ES-I3 (cell line): ENCODE measurements around the gene ZNF184.
"Not testable (repeated sequence)": the region's sequence is repeated elsewhere in the genome, so short reads cannot be mapped to it uniquely, and the experiment has no call there.

Source experiments
- H3K36me3 ChIP-seq: 2 replicates; pipeline ENCODE4 v1.6.1; 2013; ENCODE audit warnings: mild to moderate bottlenecking, low read length, control low read depth, moderate library complexity; ENCODE audit not compliant: insufficient read depth
- H3K4me1 ChIP-seq: 2 replicates; pipeline ENCODE4 v1.6.1; 2013; ENCODE audit warnings: mild to moderate bottlenecking, control low read depth, low read length; ENCODE audit not compliant: insufficient read depth
- H3K9ac ChIP-seq: 2 replicates; pipeline ENCODE4 v1.6.1; 2013; ENCODE audit warnings: low read depth, mild to moderate bottlenecking, low read length, moderate library complexity
- H3K9me3 ChIP-seq: 2 replicates; pipeline ENCODE4 v1.6.1; 2013; ENCODE audit warnings: mild to moderate bottlenecking, low read length, moderate library complexity; ENCODE audit not compliant: control insufficient read depth, insufficient read depth

Gene ZNF184

GRCh38 chr6:27471365-27472115, 1.4 kb downstream of the ZNF184 start:
- Histone ChIP-seq H3K9me3 (no peaks in the 10 kb centered on the region), H3K36me3 (no peaks in the 10 kb centered on the region), H3K9ac (peak overlapping the region; percentile 86; the same call in 1 of the 2 replicates), H3K4me1 (peaks cover 7% of the 10 kb centered on the region; the same call in 1 of the 2 replicates)

- no peaks in the 10 kb centered on the region; the same call in 1 of the 2 replicates for H3K9me3 ChIP-seq
- no peak overlapping the region for H3K9ac ChIP-seq
- H3K4me1 ChIP-seq = peaks cover 7% of the 10 kb centered on the region; the same call in 1 of the 2 replicates
- no peaks in the 10 kb centered on the region for H3K36me3 ChIP-seq
These were observed 2.9 kb downstream of the ZNF184 start for GRCh38 chr6:27470023-27470422.

GRCh38 chr6:27468334-27468733, 4.6 kb downstream of the ZNF184 start:
- Histone ChIP-seq H3K9me3 (no peaks in the 10 kb centered on the region; the same call in 1 of the 2 replicates), H3K36me3 (no peaks in the 10 kb centered on the region), H3K9ac (no peak overlapping the region), H3K4me1 (peaks cover 7% of the 10 kb centered on the region; the same call in 1 of the 2 replicates)

DNA sequence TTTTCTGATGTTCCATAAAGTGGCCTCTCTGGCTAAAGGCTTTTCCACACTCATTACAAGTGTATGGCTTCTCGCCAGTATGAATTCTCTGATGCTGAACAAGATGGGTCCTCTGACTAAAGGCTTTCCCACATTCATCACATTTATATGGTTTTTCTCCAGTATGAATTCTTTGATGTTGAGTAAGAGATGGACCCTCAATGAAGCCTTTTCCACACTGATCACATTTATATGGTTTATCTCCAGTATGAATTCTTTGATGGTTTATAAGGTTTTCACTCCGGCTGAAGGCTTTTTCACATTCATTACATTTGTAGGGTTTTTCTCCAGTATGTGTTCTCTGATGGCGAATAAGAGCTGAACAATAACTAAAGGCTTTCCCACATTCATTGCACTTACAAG, 20.4 kb downstream of the ZNF184 start:
- H3K9me3 ChIP-seq = peaks cover 67% of the 10 kb centered on the region

DNA sequence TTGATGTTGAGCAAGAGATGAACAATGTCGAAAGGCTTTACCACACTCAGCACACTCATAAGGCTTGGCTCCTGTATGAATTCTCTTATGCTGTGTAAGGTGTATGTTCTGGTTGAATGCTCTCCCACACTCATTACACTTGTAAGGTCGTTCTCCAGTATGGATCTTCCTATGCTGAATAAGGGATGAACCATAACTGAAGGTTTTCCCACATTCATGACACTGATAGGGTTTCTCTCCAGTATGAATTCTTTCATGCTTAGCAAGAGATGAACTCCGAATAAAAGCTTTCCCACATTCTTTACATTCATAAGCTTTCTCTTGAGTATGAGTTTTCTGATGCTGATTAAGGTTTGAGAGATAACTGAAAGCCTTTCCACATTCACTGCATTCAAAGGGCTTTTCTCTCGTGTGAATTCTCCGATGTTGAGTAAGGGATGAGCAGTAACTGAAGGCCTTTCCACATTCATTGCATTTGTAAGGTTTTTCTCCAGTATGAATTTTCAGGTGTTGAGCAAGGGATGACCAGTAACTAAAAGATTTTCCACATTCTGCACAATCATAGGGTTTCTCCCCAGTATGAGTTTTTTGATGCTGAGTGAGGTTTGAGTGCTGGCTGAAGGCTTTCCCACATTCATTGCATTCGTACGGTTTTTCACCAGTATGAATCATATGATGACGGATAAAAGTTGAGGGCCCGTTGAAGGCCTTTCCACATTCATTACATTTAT, 21.1 kb downstream of the ZNF184 start:
- Histone ChIP-seq H3K9me3 (peaks cover 61% of the 10 kb centered on the region), H3K36me3 (peaks cover 19% of the 10 kb centered on the region), H3K9ac (no peak overlapping the region), H3K4me1 (no peaks in the 10 kb centered on the region)

More for the DNA sequence above, 20.4 kb downstream of the ZNF184 start:
- Histone ChIP-seq H3K4me1 (no peaks in the 10 kb centered on the region), H3K9ac (no peak overlapping the region), H3K36me3 (peaks cover 19% of the 10 kb centered on the region)

DNA sequence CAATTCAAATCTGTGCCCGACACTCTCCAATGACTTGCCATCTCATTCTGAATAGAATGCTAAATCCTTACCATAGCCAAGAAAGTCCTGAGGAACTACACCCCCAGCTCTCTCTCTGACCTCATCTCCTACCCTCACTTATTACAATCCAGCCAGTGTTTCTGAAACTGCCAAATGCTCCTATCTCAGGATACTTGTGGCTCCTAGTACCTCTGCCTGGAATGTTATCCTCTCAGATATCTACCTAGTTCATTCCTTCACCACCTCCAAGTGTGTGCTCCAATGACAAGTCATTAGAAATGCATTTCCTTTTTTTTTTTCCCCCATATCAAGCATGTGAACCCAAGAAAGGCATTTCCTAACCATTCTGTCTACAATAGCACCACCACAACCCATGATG, 24.4 kb downstream of the ZNF184 start:
- Histone ChIP-seq H3K9ac (no peak overlapping the region), H3K36me3 (peaks cover 12% of the 10 kb centered on the region), H3K9me3 (peaks cover 37% of the 10 kb centered on the region), H3K4me1 (no peaks in the 10 kb centered on the region)

- H3K9me3 ChIP-seq = no peaks in the 10 kb centered on the region; the same call in 1 of the 2 replicates
- H3K36me3 ChIP-seq = no peaks in the 10 kb centered on the region
- H3K4me1 ChIP-seq = no peaks in the 10 kb centered on the region
- H3K9ac ChIP-seq = no peak overlapping the region
These were observed 30.0 kb downstream of the ZNF184 start for GRCh38 chr6:27442932-27443331.

GRCh38 chr6:27441001-27441400, 31.9 kb downstream of the ZNF184 start:
- H3K4me1 ChIP-seq = no peaks in the 10 kb centered on the region
- H3K9me3 ChIP-seq = no peaks in the 10 kb centered on the region; the same call in 1 of the 2 replicates
- H3K36me3 ChIP-seq = no peaks in the 10 kb centered on the region
- H3K9ac ChIP-seq = no peak overlapping the region

- no peaks in the 10 kb centered on the region; the same call in 1 of the 2 replicates for H3K9me3 ChIP-seq
- no peak overlapping the region for H3K9ac ChIP-seq
- H3K36me3 ChIP-seq = no peaks in the 10 kb centered on the region
- no peaks in the 10 kb centered on the region for H3K4me1 ChIP-seq
These were observed 33.5 kb downstream of the ZNF184 start for GRCh38 chr6:27439371-27439770.

DNA sequence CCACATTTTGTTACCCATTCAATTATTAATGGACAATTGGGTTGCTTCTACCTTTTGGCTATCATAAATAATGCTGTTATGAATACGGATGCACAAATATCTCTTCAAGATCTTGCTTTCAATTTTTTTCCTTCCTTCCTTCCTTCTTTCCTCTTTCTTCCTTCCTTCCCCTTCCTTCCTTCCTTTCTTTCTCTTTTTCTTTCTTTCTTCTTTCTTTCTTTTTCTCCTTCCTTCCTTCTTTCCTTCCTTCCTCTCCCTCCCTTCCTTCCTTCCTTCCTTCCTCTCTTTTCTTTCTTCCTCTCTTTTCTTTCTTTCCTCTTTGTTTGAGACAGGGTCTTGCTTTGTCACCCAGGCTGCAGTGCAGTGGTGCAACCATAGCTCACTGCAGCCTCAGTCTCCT, 39.2 kb downstream of the ZNF184 start:
- no peaks in the 10 kb centered on the region for H3K4me1 ChIP-seq
- H3K36me3 ChIP-seq = no peaks in the 10 kb centered on the region
- H3K9me3 ChIP-seq = no peaks in the 10 kb centered on the region; the same call in 1 of the 2 replicates
- no peak overlapping the region for H3K9ac ChIP-seq

DNA sequence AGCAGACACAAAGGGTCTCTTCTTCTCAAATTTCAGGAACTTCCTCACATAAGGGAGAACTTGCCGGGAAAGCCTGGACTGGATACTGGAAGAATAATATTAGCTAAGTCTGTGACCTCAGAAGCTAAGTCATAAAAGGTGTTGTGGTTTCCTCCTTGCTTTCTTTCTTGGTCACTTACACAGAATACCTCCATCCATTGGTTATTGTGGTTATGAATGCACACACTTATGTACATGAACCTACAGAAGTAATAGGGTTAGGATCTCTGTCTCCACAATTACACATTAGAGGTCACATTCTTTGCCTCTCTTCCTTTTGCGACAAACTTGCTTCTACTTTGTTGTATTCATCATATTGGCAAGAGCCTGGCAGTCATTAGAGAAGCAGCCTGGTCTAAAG, 43.9 kb downstream of the ZNF184 start:
- H3K36me3 ChIP-seq = no peaks in the 10 kb centered on the region

DNA sequence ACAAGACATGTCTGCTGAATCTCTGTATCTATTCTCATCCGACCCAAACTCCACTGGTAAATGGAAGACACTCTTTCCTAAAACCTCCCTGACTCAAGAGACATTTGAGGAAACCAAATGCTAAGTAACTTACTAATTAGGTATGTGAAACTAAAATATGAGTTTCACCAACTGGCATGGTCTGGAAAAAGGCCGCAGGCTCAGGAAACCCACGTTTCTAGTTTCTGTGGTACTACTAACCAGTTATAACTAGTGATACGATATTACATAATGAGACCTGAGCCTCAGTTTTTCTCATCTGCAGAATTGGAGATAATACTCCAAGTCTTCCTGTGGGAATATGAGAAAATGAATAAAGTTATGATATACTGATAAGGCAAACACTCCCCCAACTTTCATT, 44.4 kb downstream of the ZNF184 start:
- Histone ChIP-seq H3K9ac (no peak overlapping the region), H3K4me1 (no peaks in the 10 kb centered on the region), H3K36me3 (no peaks in the 10 kb centered on the region), H3K9me3 (peaks cover 2% of the 10 kb centered on the region; the same call in 1 of the 2 replicates)

More for the DNA sequence above, 43.9 kb downstream of the ZNF184 start:
- Histone ChIP-seq H3K9ac (no peak overlapping the region), H3K4me1 (no peaks in the 10 kb centered on the region), H3K9me3 (peaks cover 2% of the 10 kb centered on the region; the same call in 1 of the 2 replicates)

DNA sequence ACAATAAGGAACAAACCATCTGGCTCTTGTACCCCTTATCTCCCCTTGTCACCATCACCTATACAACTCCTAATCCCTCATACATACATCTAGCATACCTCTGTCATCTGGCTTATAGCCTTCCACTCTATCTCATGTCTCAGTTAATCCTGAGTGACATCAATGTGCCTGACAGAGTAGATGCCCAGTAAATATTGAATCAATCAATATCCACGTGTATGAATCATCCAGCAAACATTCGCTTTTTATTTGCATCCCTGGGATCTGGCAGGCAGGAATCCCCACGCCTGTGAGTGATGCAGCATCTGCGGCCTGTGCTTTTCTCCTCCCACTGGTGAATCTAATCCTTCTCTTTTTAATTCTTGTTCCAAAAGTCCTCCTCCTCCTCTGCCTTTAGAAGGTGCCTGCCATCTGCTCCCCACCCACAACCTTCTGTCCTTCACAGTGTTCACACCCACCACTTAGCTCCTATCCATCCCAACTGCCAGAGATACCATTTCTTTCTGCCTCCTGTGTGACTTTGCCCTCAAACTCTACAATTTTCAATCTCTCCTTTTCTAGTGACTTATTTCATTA, 46.8 kb downstream of the ZNF184 start:
- no peak overlapping the region for H3K9ac ChIP-seq
- no peaks in the 10 kb centered on the region for H3K36me3 ChIP-seq
- H3K9me3 ChIP-seq = peaks cover 2% of the 10 kb centered on the region; the same call in 1 of the 2 replicates
- H3K4me1 ChIP-seq = no peaks in the 10 kb centered on the region

- not testable (repeated sequence) for H3K4me1 ChIP-seq, H3K36me3 ChIP-seq, H3K9me3 ChIP-seq, H3K9ac ChIP-seq
These were observed 48.1 kb downstream of the ZNF184 start for GRCh38 chr6:27424851-27425250.
